Chondrocyte (in vitro differentiated cells): ENCODE results near the gene RUNX1. TPM values are rescaled to one million over a fixed set of nuclear protein-coding genes. Genes with fewer than 3 reads are reported as not detected.
A peak's percentile ranks its signal among the peaks of the same experiment; 100 is the strongest.

Experiments
- DNase-seq: peaks from one replicate; pipeline ENCODE4 v3.0.0; 2021; ENCODE audit warnings: mixed read lengths, low spot score
- H3K27ac Mint-ChIP-seq: one replicate; pipeline ENCODE4 v1.8.0; 2021; ENCODE audit warnings: mild to moderate bottlenecking, moderate library complexity, mixed read lengths; ENCODE audit not compliant: unreplicated experiment
- H3K27me3 Mint-ChIP-seq: 2 replicates; pipeline ENCODE4 v1.8.0; 2021; ENCODE audit warnings: low read depth, mixed read lengths
- H3K36me3 Mint-ChIP-seq: 2 replicates; pipeline ENCODE4 v1.8.0; 2021; ENCODE audit warnings: low read depth, mixed read lengths
- H3K4me1 Mint-ChIP-seq: 2 replicates; pipeline ENCODE4 v1.8.0; 2021; ENCODE audit warnings: low read depth, mild to moderate bottlenecking, mixed read lengths
- H3K4me3 Mint-ChIP-seq: one replicate; pipeline ENCODE4 v1.8.0; 2021; ENCODE audit warnings: mild to moderate bottlenecking, moderate library complexity, mixed read lengths; ENCODE audit not compliant: unreplicated experiment
- H3K9me3 Mint-ChIP-seq: 2 replicates; pipeline ENCODE4 v1.8.0; 2021; ENCODE audit warnings: low read depth, mixed read lengths
- total RNA-seq: library from RNA; stranded (reverse); gene quantifications from 3 replicates; pipeline ENCODE4 v1.2.1, GENCODE V29; 2021
- TF ChIP-seq, protein P1 (sequence below): fragments of 200-600 bp; sonication (generic); IDR thresholded peaks from 2 replicates; pipeline ENCODE4 v1.5.0; 2021; ENCODE audit warnings: antibody characterized with exemption, mild to moderate bottlenecking, moderate library complexity

The RUNX1 gene
- total RNA-seq, 1 donor from 2014 or later = 37.9 TPM

DNA sequence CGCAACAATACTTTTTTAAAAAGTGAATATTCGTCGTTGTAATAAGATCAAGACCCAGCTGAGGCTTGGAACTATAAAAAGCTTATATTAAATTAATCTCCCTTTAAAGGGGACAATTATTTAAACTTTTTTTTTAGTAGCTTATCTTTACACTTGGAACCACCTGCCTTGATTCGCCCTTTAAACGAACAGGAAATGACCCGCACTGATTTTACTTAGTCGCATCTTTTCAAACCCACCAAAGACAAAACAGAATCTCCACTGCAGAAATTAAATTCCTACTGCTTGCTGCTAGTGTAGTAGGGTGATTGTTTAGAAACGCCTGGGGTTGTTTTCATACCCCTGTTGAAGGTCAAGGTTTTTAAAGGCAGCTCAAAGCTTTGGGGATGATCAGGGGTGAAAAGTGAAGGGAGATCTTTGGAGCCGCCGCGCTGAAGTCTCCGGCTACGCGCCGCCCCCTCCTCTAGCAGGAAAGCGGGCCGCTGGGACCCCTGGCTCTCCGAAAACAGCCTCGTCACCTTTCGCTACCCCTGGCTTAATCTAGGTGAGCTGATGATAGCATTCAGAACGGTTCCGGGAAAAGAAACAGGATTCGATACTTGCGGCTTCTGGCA, 163.4 kb downstream of the RUNX1 start:
- H3K9me3 Mint-ChIP-seq = no peaks in the 10 kb centered on the region
- H3K27me3 Mint-ChIP-seq = no peaks in the 10 kb centered on the region
- no peaks in the 10 kb centered on the region for H3K36me3 Mint-ChIP-seq
- TF ChIP-seq, protein P1, sequence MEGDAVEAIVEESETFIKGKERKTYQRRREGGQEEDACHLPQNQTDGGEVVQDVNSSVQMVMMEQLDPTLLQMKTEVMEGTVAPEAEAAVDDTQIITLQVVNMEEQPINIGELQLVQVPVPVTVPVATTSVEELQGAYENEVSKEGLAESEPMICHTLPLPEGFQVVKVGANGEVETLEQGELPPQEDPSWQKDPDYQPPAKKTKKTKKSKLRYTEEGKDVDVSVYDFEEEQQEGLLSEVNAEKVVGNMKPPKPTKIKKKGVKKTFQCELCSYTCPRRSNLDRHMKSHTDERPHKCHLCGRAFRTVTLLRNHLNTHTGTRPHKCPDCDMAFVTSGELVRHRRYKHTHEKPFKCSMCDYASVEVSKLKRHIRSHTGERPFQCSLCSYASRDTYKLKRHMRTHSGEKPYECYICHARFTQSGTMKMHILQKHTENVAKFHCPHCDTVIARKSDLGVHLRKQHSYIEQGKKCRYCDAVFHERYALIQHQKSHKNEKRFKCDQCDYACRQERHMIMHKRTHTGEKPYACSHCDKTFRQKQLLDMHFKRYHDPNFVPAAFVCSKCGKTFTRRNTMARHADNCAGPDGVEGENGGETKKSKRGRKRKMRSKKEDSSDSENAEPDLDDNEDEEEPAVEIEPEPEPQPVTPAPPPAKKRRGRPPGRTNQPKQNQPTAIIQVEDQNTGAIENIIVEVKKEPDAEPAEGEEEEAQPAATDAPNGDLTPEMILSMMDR = no peak
- H3K27ac Mint-ChIP-seq = peak overlapping the region; percentile 96
- peaks cover 49% of the 10 kb centered on the region for H3K4me1 Mint-ChIP-seq
- DNase-seq = no peak
- peak overlapping the region; percentile 81 for H3K4me3 Mint-ChIP-seq

DNA sequence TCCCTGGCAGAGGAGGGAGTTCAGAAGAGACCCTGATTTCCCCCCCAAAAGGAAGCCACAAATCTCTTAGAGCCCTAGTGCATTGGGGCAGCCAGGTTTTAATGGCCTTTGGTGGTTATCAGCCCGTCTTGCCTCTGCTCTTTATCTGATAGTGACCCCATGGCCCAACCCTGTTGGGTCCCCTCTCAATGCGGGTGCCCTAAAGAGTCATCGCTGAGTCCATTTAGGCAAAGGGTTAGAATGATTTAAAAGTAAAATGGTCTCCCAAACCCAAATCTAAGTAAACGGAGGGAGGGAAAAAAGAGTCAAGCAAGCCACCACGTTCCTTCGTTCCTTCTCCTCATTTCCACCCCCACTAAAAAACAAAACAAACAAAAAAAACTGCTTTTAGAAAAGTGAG, 164.0 kb downstream of the RUNX1 start:
- TF ChIP-seq, protein P1 = no peak
- Mint-ChIP-seq H3K27me3 (no peaks in the 10 kb centered on the region), H3K36me3 (peaks cover 2% of the 10 kb centered on the region), H3K9me3 (no peaks in the 10 kb centered on the region), H3K27ac (peak overlapping the region; percentile 96), H3K4me3 (peak overlapping the region; percentile 81), H3K4me1 (peaks cover 52% of the 10 kb centered on the region)
- no peak for DNase-seq

DNA sequence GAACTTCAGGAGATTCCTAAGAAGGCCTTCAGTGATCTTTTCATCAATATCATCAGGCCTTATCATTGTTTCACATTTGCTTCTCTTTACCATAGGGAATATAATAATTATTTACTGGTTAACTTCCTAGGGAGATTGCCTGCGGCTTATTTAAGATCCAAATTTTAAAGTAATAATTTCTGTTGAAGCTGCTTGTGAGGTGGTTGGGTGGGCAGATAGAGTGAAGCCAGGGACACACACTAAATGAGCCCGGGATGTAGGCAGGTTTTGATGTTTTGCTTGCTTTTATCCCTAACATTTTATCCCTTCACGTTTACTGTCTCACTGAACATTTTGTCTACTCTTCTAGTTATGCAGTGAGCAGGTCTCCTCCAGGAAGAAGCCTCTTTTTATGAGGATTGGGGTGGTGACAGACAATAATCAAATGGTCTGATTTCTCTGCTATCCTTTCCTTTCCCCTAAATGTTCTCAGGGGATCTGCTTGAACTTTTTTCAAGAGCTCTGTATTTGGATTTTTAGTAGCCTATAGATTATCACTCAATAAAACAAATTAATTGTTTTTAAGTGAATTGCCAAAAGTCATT, 164.7 kb downstream of the RUNX1 start:
- Mint-ChIP-seq H3K27me3 (no peaks in the 10 kb centered on the region), H3K27ac (peak overlapping the region; percentile 96)

DNA sequence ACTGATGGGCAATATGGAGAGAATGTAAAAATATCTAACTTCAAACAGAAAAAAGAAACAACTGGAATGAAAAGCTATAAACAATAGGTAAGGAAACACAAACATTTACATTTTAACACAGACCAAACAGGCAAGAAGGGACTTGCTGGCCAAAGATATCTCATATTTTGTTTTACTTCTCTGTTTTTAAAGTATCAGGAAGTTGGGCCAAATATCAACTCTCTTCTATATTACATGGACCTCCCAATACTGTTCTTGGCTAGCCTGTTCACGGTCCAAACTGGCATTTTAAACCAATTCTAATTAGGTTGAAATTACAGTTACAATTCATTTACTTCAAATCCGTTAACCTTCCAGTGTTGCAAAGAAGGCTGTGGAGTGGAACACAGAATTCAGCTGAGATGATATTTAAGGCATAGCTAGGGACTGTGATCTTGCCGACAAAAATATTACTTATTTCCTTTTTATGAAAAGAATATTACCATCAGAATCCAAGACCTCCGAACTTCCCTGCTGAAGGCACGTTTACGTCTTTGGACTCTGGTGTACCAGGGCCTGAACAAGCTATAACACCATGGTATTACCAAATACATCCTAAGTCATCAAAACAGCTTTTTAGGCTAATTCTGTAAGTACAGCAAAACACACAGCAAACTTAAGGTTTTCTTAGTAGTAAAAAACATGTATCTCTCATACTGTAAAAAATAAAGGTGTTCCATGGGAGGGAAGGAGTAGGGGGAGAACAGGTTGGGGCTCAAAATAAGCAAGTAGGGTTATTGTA, 165.4 kb downstream of the RUNX1 start:
- Mint-ChIP-seq H3K36me3 (peaks cover 9% of the 10 kb centered on the region), H3K4me3 (peak overlapping the region; percentile 81), H3K4me1 (peaks cover 61% of the 10 kb centered on the region), H3K27ac (peak overlapping the region; percentile 96), H3K9me3 (no peaks in the 10 kb centered on the region), H3K27me3 (no peaks in the 10 kb centered on the region)
- TF ChIP-seq, protein P1 = no peak
- DNase-seq = no peak

More for the DNA sequence above, 164.7 kb downstream of the RUNX1 start:
- Mint-ChIP-seq H3K9me3 (no peaks in the 10 kb centered on the region), H3K4me3 (peak overlapping the region; percentile 81), H3K4me1 (peaks cover 59% of the 10 kb centered on the region), H3K36me3 (peaks cover 8% of the 10 kb centered on the region)
- TF ChIP-seq, protein P1 = no peak
- DNase-seq = no peak

DNA sequence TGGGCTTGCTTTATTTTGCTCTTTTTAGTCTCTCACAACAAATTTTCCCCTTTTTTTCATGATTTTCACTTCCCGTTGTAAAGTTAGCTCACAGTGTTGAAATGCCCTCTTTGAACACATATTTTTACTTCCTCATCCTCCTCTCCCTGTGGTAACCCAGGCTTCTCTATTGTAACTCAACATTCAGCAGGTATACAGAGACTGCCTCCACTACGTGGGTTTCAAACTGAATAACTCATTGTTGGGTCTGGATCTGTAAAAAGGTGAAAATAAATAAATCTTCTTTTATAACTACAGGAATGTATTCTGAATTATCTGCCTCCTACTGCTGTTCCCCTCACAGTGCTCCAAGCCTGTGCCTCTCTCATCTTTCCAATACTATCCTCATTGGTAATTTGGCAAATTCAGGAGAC, 166.4 kb downstream of the RUNX1 start:
- Mint-ChIP-seq H3K27me3 (no peaks in the 10 kb centered on the region), H3K9me3 (no peaks in the 10 kb centered on the region), H3K4me1 (peaks cover 66% of the 10 kb centered on the region), H3K4me3 (peak overlapping the region; percentile 81), H3K36me3 (peaks cover 18% of the 10 kb centered on the region), H3K27ac (peak overlapping the region; percentile 96)
- DNase-seq = no peak
- TF ChIP-seq, protein P1 = no peak
